Sigmoid colon (tissue), 4 donors: Measurements from ENCODE around the gene CHID1.

Experiments
- CTCF ChIP-seq, 4 experiments: fragments of 450-650 bp in 3 of 4; fragments of 200-600 bp in 1 of 4; IDR thresholded peaks; one replicate each; pipeline ENCODE4 v1.5.1; 2016 to 2019; ENCODE audit warnings: antibody characterized with exemption in 4 of 4, mild to moderate bottlenecking in 3 of 4, moderate library complexity in 2 of 4
- POLR2A ChIP-seq, 2 donors: fragments of 450-650 bp; IDR thresholded peaks; one replicate each; pipeline ENCODE4 v1.6.1; 2016; ENCODE audit warnings: antibody characterized with exemption in 2 of 2, mild to moderate bottlenecking in 2 of 2, moderate library complexity in 2 of 2
- POLR2AphosphoS5 ChIP-seq, 4 donors: sonication (generic); formaldehyde crosslinking; IDR thresholded peaks; one replicate each; pipeline ENCODE4 v1.6.1; 2017; ENCODE audit warnings: antibody characterized with exemption in 4 of 4

- TF ChIP-seq CTCF (IDR thresholded peaks at IDR 0.05) = no peak
- no peak for TF ChIP-seq POLR2A (IDR thresholded peaks at IDR 0.05)
- TF ChIP-seq POLR2AphosphoS5 (IDR thresholded peaks at IDR 0.05) = no peak
Observed at GRCh38 chr11:821512-822371, 88.9 kb downstream of the CHID1 start.
